Thoracic aorta (tissue), 2 donors: ENCODE results near the gene CACNB1. TPM values are rescaled to one million over a fixed set of nuclear protein-coding genes. Genes with fewer than 3 reads are reported as not detected.

Experiments
- ATAC-seq: fragments of 150-250 bp; one replicate; pipeline ENCODE4 v1.8.0; 2017; ENCODE audit warnings: low read depth; ENCODE audit not compliant: insufficient number of reproducible peaks, low FRiP score
- DNase-seq: peaks from one replicate; pipeline ENCODE4 v3.0.0-alpha.2; 2020; ENCODE audit warnings: low spot score
- H3K27ac ChIP-seq, 2 donors: fragments of 200-600 bp; sonication (generic); 1 replicate in 1 of 2; 2 replicates in 1 of 2; pipeline ENCODE4 v1.5.1; 2016; ENCODE audit warnings: mild to moderate bottlenecking in 2 of 2, moderate library complexity in 2 of 2
- H3K27me3 ChIP-seq: fragments of 200-600 bp; sonication (generic); replicated peaks from 2 replicates; pipeline ENCODE4 v1.6.0; 2016; ENCODE audit warnings: mild to moderate bottlenecking; ENCODE audit not compliant: insufficient read depth
- H3K36me3 ChIP-seq: fragments of 200-600 bp; sonication (generic); one replicate; pipeline ENCODE4 v1.5.1; 2016
- H3K4me1 ChIP-seq, 2 donors: fragments of 200-600 bp; sonication (generic); 1 replicate in 1 of 2; 2 replicates in 1 of 2; pipeline versions ENCODE4 v1.5.1 to v1.6.0; 2016; ENCODE audit warnings: low read depth in 2 of 2, mild to moderate bottlenecking in 1 of 2; ENCODE audit not compliant: control insufficient read depth in 1 of 2
- H3K4me3 ChIP-seq: fragments of 200-600 bp; sonication (generic); 2 replicates; pipeline ENCODE4 v1.5.1; 2016; ENCODE audit warnings: mild to moderate bottlenecking
- H3K9me3 ChIP-seq: fragments of 200-600 bp; sonication (generic); 2 replicates; pipeline ENCODE4 v1.5.1; 2016
- CTCF ChIP-seq: fragments of 200-600 bp; sonication (generic); IDR thresholded peaks from one replicate; pipeline ENCODE4 v1.5.1; 2019; ENCODE audit warnings: antibody characterized with exemption
- total RNA-seq, 2 donors: library from RNA; depleted of rRNA; stranded (reverse); fragments of >200 nt; gene quantifications; one replicate each; pipeline versions ENCODE4 v1.1.0 to v1.2.3, GENCODE V29; 2016

The CACNB1 gene
- 10 to 100 TPM; 14.3 to 15.6 TPM for total RNA-seq

GRCh38 chr17:39197380-39198185 is at the start of gene CACNB1:
Gene CACNB1, minus strand, starts transcription at chr17:39197669. Its CDS starts 174 bp downstream, at chr17:39197495.
- ATAC-seq (no peak), DNase-seq (no peak)
- Histone ChIP-seq H3K4me1 (peaks cover 46 to 68% of the 10 kb centered on the region in 2 donors), H3K36me3 (peaks cover 20% of the 10 kb centered on the region), H3K27me3 (no peaks in the 10 kb centered on the region), H3K9me3 (no peaks in the 10 kb centered on the region), H3K27ac (peak within 1 kb of the TSS; percentile 92 to 97), H3K4me3 (peak within 1 kb of the TSS; percentile 82)
- no peak for TF ChIP-seq CTCF

GRCh38 chr17:39246274-39246673 is 48.8 kb upstream of the CACNB1 start:
- Histone ChIP-seq H3K27ac (no peak overlapping the region), H3K4me1 (no peaks in the 10 kb centered on the region), H3K4me3 (no peak overlapping the region), H3K9me3 (no peaks in the 10 kb centered on the region), H3K36me3 (no peaks in the 10 kb centered on the region), H3K27me3 (no peaks in the 10 kb centered on the region)
- no peak for TF ChIP-seq CTCF
- ATAC-seq (no peak), DNase-seq (no peak)

GRCh38 chr17:39244600-39245570 is 47.4 kb upstream of the CACNB1 start:
- peak; percentile 95 for TF ChIP-seq CTCF
- Histone ChIP-seq H3K4me3 (no peak overlapping the region), H3K27me3 (no peaks in the 10 kb centered on the region), H3K9me3 (no peaks in the 10 kb centered on the region), H3K36me3 (no peaks in the 10 kb centered on the region), H3K4me1 (no peaks in the 10 kb centered on the region), H3K27ac (no peak overlapping the region)
- ATAC-seq (peak; percentile 66), DNase-seq (no peak)

- no peak overlapping the region for H3K27ac ChIP-seq
- no peaks in the 10 kb centered on the region for H3K36me3 ChIP-seq
- H3K4me3 ChIP-seq: no peak overlapping the region
- DNase-seq (no peak), ATAC-seq (no peak)
- H3K4me1 ChIP-seq: no peaks in the 10 kb centered on the region
- no peaks in the 10 kb centered on the region for H3K27me3 ChIP-seq
- no peaks in the 10 kb centered on the region for H3K9me3 ChIP-seq
- no peak for TF ChIP-seq CTCF
Measured at GRCh38 chr17:39244016-39244599, 46.6 kb upstream of the CACNB1 start.

- no peak overlapping the region for H3K4me3 ChIP-seq
- peaks cover 4 to 7% of the 10 kb centered on the region in 2 donors for H3K4me1 ChIP-seq
- no peaks in the 10 kb centered on the region for H3K36me3 ChIP-seq
- no peaks in the 10 kb centered on the region for H3K27me3 ChIP-seq
- H3K9me3 ChIP-seq: no peaks in the 10 kb centered on the region
- no peak for ATAC-seq
- no peak overlapping the region for H3K27ac ChIP-seq
- no peak for DNase-seq
- TF ChIP-seq CTCF: no peak
Measured at GRCh38 chr17:39243155-39243554, 45.7 kb upstream of the CACNB1 start.
